GM23338 (cell line): ENCODE data around the gene KLHL1. TPM values are rescaled to one million over a fixed set of nuclear protein-coding genes. Genes with fewer than 3 reads are reported as not detected.

ENCODE experiments used
- ATAC-seq: fragments of 200-7000 bp; cut with Tn5 transposase; 3 replicates; pipeline ENCODE4 v1.9.1; 2020
- DNase-seq: peaks from one replicate; pipeline ENCODE4 v3.0.0-alpha.2; 2015; ENCODE audit warnings: low spot score
- H2AFZ ChIP-seq: fragments of 200-600 bp; sonication (generic); 2 replicates; pipeline ENCODE4 v1.8.0; 2016; ENCODE audit warnings: antibody characterized with exemption, mild to moderate bottlenecking, moderate library complexity
- H3F3A ChIP-seq: fragments of 200-600 bp; sonication (generic); replicated peaks from 2 replicates; pipeline ENCODE4 v1.8.0; 2017; ENCODE audit warnings: antibody characterized with exemption, mixed run types, low read depth
- H3K27ac ChIP-seq: fragments of 200-600 bp; sonication (generic); 2 replicates; pipeline ENCODE4 v1.6.1; 2016; ENCODE audit warnings: low read depth
- H3K27me3 ChIP-seq: fragments of 200-600 bp; sonication (generic); 2 replicates; pipeline ENCODE4 v1.8.0; 2016; ENCODE audit warnings: mild to moderate bottlenecking, mixed run types, moderate library complexity; ENCODE audit not compliant: insufficient read depth
- H3K36me3 ChIP-seq: fragments of 200-600 bp; sonication (generic); 2 replicates; pipeline ENCODE4 v1.8.0; 2016; ENCODE audit warnings: mild to moderate bottlenecking; ENCODE audit not compliant: insufficient read depth
- H3K4me1 ChIP-seq: fragments of 200-600 bp; sonication (generic); 2 replicates; pipeline ENCODE4 v1.8.0; 2016; ENCODE audit warnings: mild to moderate bottlenecking, moderate library complexity; ENCODE audit not compliant: insufficient read depth
- H3K4me2 ChIP-seq: fragments of 200-600 bp; sonication (generic); 2 replicates; pipeline ENCODE4 v1.7.1; 2017; ENCODE audit warnings: mixed run types
- H3K4me3 ChIP-seq: fragments of 200-600 bp; sonication (generic); 2 replicates; pipeline ENCODE4 v1.6.1; 2016; ENCODE audit warnings: mixed run types
- H3K79me2 ChIP-seq: fragments of 200-600 bp; sonication (generic); replicated peaks from 2 replicates; pipeline ENCODE4 v1.8.0; 2017; ENCODE audit warnings: mild to moderate bottlenecking; ENCODE audit not compliant: insufficient read depth
- H3K9me2 ChIP-seq: fragments of 200-600 bp; sonication (generic); 2 replicates; pipeline ENCODE4 v1.8.0; 2017; ENCODE audit not compliant: insufficient read depth
- H4K20me1 ChIP-seq: fragments of 200-600 bp; sonication (generic); replicated peaks from 2 replicates; pipeline ENCODE4 v1.8.0; 2017; ENCODE audit warnings: mild to moderate bottlenecking; ENCODE audit not compliant: insufficient read depth
- H3K27ac Mint-ChIP-seq: 2 replicates; pipeline ENCODE4 v1.8.0; 2020; ENCODE audit warnings: inconsistent platforms, mild to moderate bottlenecking, moderate library complexity, mixed read lengths
- H3K27me3 Mint-ChIP-seq: 3 replicates; pipeline ENCODE4 v1.8.0; 2022; ENCODE audit warnings: low read depth, mild to moderate bottlenecking, moderate library complexity, mixed read lengths, inconsistent platforms; ENCODE audit not compliant: insufficient read depth, poor library complexity
- H3K36me3 Mint-ChIP-seq: 3 replicates; pipeline ENCODE4 v1.8.0; 2021; ENCODE audit warnings: low read depth, mild to moderate bottlenecking, inconsistent platforms, moderate library complexity, mixed read lengths
- H3K4me1 Mint-ChIP-seq: 3 replicates; pipeline ENCODE4 v1.8.0; 2020; ENCODE audit warnings: mild to moderate bottlenecking, inconsistent platforms, mixed read lengths
- H3K4me3 Mint-ChIP-seq: 3 replicates; pipeline ENCODE4 v1.8.0; 2021; ENCODE audit warnings: moderate library complexity, mild to moderate bottlenecking, inconsistent platforms, mixed read lengths
- H3K9me3 Mint-ChIP-seq: 3 replicates; pipeline ENCODE4 v1.8.0; 2020; ENCODE audit warnings: moderate library complexity, mild to moderate bottlenecking, inconsistent platforms, mixed read lengths
- CREB1 ChIP-seq: fragments of 250-450 bp; sonication (Bioruptor Pico); IDR thresholded peaks from 2 replicates; pipeline ENCODE4 v1.5.0; 2020; ENCODE audit warnings: low read depth, mild to moderate bottlenecking, moderate library complexity
- EZH2 ChIP-seq: fragments of 200-600 bp; sonication (generic); IDR thresholded peaks from one replicate; pipeline ENCODE4 v1.8.0; 2017; ENCODE audit warnings: antibody characterized with exemption, mild to moderate bottlenecking, low read depth; ENCODE audit not compliant: unreplicated experiment
- JUNB ChIP-seq: IDR thresholded peaks from one replicate; pipeline ENCODE4 v1.6.1; 2016; ENCODE audit warnings: antibody characterized with exemption; ENCODE audit not compliant: unreplicated experiment
- POLR2AphosphoS5 ChIP-seq: IDR thresholded peaks from 2 replicates; pipeline ENCODE4 v1.6.1; 2016; ENCODE audit warnings: antibody characterized with exemption, low read depth
- REST ChIP-seq: IDR thresholded peaks from one replicate; pipeline ENCODE4 v1.6.1; 2018; ENCODE audit warnings: antibody characterized with exemption; ENCODE audit not compliant: unreplicated experiment
- ZNF462 ChIP-seq: fragments of 250-450 bp; sonication (Bioruptor Pico); IDR thresholded peaks from 2 replicates; pipeline ENCODE4 v1.5.0; 2020; ENCODE audit warnings: mild to moderate bottlenecking, moderate library complexity
- polyA plus RNA-seq: library from polyadenylated mRNA; unstranded; fragments of >200 nt; fragmentation: Nextera tagmentation; extraction: Ambion mirVana; gene quantifications from 2 replicates; pipeline ENCODE4 v1.2.1, GENCODE V29; 2016
- total RNA-seq: library from RNA; depleted of rRNA; stranded (reverse); fragments of >200 nt; shearing (Covaris generic); gene quantifications from 2 replicates; pipeline ENCODE4 v1.2.3, GENCODE V29; 2014

Gene KLHL1
- total and polyA plus RNA-seq, 2 experiments from 2014 or later = not detected

GRCh38 chr13:69903081-69903480 lies 205.2 kb downstream of the KLHL1 start (continued):
- no peak for TF ChIP-seq ZNF462 (CRISPR knock-in tag)
- TF ChIP-seq POLR2AphosphoS5 = no peak
- TF ChIP-seq CREB1 (CRISPR knock-in tag) = no peak
- no peak for TF ChIP-seq EZH2

- DNase-seq (no peak), ATAC-seq (no peak)
- no peaks in the 10 kb centered on the region for H3K9me3 Mint-ChIP-seq
- H3K36me3 Mint-ChIP-seq = no peaks in the 10 kb centered on the region
- Histone ChIP-seq H4K20me1 (no peaks in the 10 kb centered on the region), H3K36me3 (no peaks in the 10 kb centered on the region), H3K4me1 (no peaks in the 10 kb centered on the region), H3K9me2 (no peaks in the 10 kb centered on the region), H3K4me2 (no peak overlapping the region), H3F3A (no peaks in the 10 kb centered on the region), H3K27ac (no peak overlapping the region), H3K4me3 (no peak overlapping the region), H2AFZ (no peak overlapping the region), H3K79me2 (no peaks in the 10 kb centered on the region), H3K27me3 (no peaks in the 10 kb centered on the region)
- no peaks in the 10 kb centered on the region for H3K27me3 Mint-ChIP-seq
- no peaks in the 10 kb centered on the region for H3K4me1 Mint-ChIP-seq
- H3K27ac Mint-ChIP-seq = no peak overlapping the region
- H3K4me3 Mint-ChIP-seq = no peak overlapping the region
- no peak for TF ChIP-seq JUNB
- TF ChIP-seq REST = no peak
Observed at GRCh38 chr13:69882451-69882850, 225.8 kb downstream of the KLHL1 start.
